ENCODE measurements around the gene THOC5.

DNA sequence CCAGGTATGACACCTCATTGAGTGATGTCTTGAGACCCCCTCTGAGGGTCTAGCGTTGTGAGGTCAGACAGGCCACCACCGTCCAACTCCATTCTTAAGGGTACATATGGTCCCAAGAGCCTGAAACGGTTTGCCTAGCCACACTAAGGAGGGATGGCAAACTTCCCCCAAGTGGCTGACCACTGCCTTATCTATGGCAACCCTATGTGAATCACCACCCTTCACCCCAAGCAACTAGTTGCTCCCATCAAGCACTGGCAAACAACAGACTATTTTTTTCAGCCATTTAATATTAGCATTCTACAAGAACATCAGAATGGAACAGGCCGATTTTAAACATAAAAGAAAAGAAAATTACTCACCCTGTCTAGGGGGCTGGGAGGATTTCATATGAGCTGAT is 22.8 kb downstream of the THOC5 start:
- TF ChIP-seq, protein P1, sequence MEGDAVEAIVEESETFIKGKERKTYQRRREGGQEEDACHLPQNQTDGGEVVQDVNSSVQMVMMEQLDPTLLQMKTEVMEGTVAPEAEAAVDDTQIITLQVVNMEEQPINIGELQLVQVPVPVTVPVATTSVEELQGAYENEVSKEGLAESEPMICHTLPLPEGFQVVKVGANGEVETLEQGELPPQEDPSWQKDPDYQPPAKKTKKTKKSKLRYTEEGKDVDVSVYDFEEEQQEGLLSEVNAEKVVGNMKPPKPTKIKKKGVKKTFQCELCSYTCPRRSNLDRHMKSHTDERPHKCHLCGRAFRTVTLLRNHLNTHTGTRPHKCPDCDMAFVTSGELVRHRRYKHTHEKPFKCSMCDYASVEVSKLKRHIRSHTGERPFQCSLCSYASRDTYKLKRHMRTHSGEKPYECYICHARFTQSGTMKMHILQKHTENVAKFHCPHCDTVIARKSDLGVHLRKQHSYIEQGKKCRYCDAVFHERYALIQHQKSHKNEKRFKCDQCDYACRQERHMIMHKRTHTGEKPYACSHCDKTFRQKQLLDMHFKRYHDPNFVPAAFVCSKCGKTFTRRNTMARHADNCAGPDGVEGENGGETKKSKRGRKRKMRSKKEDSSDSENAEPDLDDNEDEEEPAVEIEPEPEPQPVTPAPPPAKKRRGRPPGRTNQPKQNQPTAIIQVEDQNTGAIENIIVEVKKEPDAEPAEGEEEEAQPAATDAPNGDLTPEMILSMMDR (IDR thresholded peaks at IDR 0.05; ENCODE audit: poor library complexity) = no peak
- TF ChIP-seq EZH2 (IDR thresholded peaks at IDR 0.05; ENCODE audit: borderline replicate concordance) (no peak), EZH2phosphoT487 (IDR thresholded peaks at IDR 0.05; ENCODE audit: low read depth, severe bottlenecking, unreplicated experiment) (no peak)

All from hepatocyte (in vitro differentiated cells).